ENCODE results near the gene TEKT5. TPM values are rescaled to one million over a fixed set of nuclear protein-coding genes. Genes with fewer than 3 reads are reported as not detected.

The TEKT5 gene
- total RNA-seq, 1 experiment from 2014 or later: not detected

DNA sequence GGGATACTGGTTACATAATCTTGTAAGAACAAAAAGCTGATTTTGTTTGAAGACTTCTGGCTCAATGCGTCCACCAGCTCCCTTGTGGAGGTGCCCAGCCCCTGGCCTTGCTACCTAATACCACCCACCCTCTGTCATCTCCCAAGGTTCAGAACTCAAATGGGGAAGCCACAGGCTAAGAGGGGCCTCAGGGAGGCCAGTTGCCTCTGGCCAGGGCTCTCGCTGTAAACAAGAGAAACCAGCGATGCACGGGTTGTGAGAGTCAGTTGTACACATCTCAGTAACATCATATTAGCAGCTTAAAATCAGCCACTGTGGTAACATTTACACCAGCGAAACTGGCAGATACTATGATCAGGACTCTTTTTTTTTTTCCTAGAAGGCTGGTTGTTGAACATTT lies 6.0 kb downstream of the TEKT5 start:
- H3K36me3 ChIP-seq (ENCODE audit: low read depth): no peaks in the 10 kb centered on the region
- H3F3A ChIP-seq (ENCODE audit: insufficient read depth, low read depth): no peaks in the 10 kb centered on the region
- no peak overlapping the region; the same call in 1 of the 2 replicates for H3K27ac ChIP-seq
- POLR2A ChIA-PET (ENCODE audit: unreplicated experiment): interaction anchor here (0.7 kb wide), 1 partner anchor 55 kb away, joined by 4 read pairs; the partner anchor contains the start of gene NUBP1
- TF ChIP-seq EZH2 (IDR thresholded peaks at IDR 0.05; ENCODE audit: low read depth): no peak
- TF ChIP-seq, protein P1, sequence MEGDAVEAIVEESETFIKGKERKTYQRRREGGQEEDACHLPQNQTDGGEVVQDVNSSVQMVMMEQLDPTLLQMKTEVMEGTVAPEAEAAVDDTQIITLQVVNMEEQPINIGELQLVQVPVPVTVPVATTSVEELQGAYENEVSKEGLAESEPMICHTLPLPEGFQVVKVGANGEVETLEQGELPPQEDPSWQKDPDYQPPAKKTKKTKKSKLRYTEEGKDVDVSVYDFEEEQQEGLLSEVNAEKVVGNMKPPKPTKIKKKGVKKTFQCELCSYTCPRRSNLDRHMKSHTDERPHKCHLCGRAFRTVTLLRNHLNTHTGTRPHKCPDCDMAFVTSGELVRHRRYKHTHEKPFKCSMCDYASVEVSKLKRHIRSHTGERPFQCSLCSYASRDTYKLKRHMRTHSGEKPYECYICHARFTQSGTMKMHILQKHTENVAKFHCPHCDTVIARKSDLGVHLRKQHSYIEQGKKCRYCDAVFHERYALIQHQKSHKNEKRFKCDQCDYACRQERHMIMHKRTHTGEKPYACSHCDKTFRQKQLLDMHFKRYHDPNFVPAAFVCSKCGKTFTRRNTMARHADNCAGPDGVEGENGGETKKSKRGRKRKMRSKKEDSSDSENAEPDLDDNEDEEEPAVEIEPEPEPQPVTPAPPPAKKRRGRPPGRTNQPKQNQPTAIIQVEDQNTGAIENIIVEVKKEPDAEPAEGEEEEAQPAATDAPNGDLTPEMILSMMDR (conservative IDR thresholded peaks at IDR 0.05): no peak
- intact Hi-C loops (cut with micrococcal nuclease; ENCODE audit: unreplicated experiment): no loop called here
- no peaks in the 10 kb centered on the region for H3K27me3 ChIP-seq (ENCODE audit: insufficient read depth, low read depth)
- DNase-seq: no peak
- H3K9me3 ChIP-seq (ENCODE audit: insufficient read depth, low read depth): no peaks in the 10 kb centered on the region
- H3K4me3 ChIP-seq: peak overlapping the region; percentile 30; the same call in 1 of the 2 replicates
- CTCF ChIA-PET: interaction anchor here (0.6 to 0.8 kb wide), 7 partner anchors 20 to 1734 kb away, joined by 3 to 19 read pairs (median 6); no protein-coding TSS in a partner anchor
- BruUV-seq (replicated peaks): no TSS peak
- peak overlapping the region; percentile 76 for H3K4me2 ChIP-seq
- no peaks in the 10 kb centered on the region for H4K20me1 ChIP-seq (ENCODE audit: insufficient read depth)
- no peaks in the 10 kb centered on the region for H3K79me2 ChIP-seq (ENCODE audit: low read depth)
- H2AFZ ChIP-seq: 0 out of 2 replicates have a peak overlapping the region, but pooled peaks have one; percentile 41
- no peaks in the 10 kb centered on the region for H3K9me2 ChIP-seq (ENCODE audit: insufficient read depth)
- H3K4me1 ChIP-seq (replicated peaks; ENCODE audit: insufficient read depth): peaks cover 27% of the 10 kb centered on the region

DNA sequence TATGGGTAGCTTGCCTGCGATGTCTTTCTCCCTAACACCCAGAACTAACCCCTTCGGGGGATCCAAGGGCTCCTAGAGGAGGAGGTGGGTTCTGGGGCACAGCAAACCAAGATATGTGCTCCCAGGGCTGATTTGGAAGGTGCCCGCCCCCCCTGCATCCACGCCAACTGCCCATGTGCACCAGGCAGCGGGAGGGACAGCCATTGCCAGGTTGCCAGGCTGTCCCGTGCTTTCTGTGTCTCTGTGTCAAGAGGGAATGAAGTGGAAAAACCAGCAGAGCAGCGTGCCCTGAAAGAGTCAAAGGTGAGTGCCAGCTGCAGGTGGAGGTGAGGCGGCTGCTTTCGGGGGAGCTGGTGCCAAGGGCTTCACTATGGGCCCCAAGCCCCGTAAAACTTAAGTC lies 6.4 kb downstream of the TEKT5 start:
- intact Hi-C loops (cut with micrococcal nuclease; ENCODE audit: unreplicated experiment): no loop called here
- no peak for TF ChIP-seq EZH2 (IDR thresholded peaks at IDR 0.05; ENCODE audit: low read depth)
- TF ChIP-seq, protein P1 (conservative IDR thresholded peaks at IDR 0.05): no peak
- H3K4me1 ChIP-seq (replicated peaks; ENCODE audit: insufficient read depth): peaks cover 27% of the 10 kb centered on the region
- DNase-seq: peak; percentile 61 to 64
- H3K79me2 ChIP-seq (ENCODE audit: low read depth): no peaks in the 10 kb centered on the region
- H2AFZ ChIP-seq: peak overlapping the region; percentile 72
- no peaks in the 10 kb centered on the region for H3K27me3 ChIP-seq (ENCODE audit: insufficient read depth, low read depth)
- H3K4me2 ChIP-seq: peak overlapping the region; percentile 76
- no peaks in the 10 kb centered on the region for H3K9me2 ChIP-seq (ENCODE audit: insufficient read depth)
- BruUV-seq (replicated peaks): no TSS peak
- no peaks in the 10 kb centered on the region for H3F3A ChIP-seq (ENCODE audit: insufficient read depth, low read depth)
- no peaks in the 10 kb centered on the region for H4K20me1 ChIP-seq (ENCODE audit: insufficient read depth)
- ChIA-PET CTCF (interaction anchor here (0.6 kb wide), 2 partner anchors 46 to 1733 kb away, joined by 3 to 4 read pairs; no protein-coding TSS in a partner anchor), POLR2A (ENCODE audit: unreplicated experiment) (interaction anchor here (0.7 kb wide), 1 partner anchor 56 kb away, joined by 4 read pairs; the partner anchor contains the start of gene NUBP1)
- H3K36me3 ChIP-seq (ENCODE audit: low read depth): no peaks in the 10 kb centered on the region
- H3K9me3 ChIP-seq (ENCODE audit: insufficient read depth, low read depth): no peaks in the 10 kb centered on the region
- H3K27ac ChIP-seq: no peak overlapping the region
- H3K4me3 ChIP-seq: peak overlapping the region; percentile 30; the same call in 1 of the 2 replicates

DNA sequence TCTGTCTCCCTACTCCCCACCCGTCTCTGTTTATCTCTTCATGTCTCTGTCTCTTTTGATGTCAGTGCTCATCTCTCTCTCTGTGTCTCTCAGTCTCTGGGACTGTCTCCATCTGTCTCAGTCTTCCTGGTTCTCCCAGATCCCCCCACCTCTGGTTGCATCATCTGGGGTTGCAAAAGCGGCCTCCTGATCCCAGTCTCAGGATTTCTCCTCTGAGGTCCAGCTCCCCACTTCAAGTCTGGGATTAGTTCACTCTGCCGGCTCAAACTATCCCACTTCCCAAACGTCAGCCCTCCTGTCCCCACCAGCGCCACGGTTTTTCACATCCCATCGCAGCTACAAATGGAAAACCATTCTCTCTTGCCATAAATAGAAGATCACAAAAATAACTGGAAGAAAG lies 9.0 kb downstream of the TEKT5 start:
- intact Hi-C loops (cut with micrococcal nuclease; ENCODE audit: unreplicated experiment): no loop called here
- POLR2A ChIA-PET (ENCODE audit: unreplicated experiment): no interaction called here
- CTCF ChIA-PET: no interaction called here

More for the DNA sequence above, 9.0 kb downstream of the TEKT5 start:
- Histone ChIP-seq H3F3A (ENCODE audit: insufficient read depth, low read depth) (no peaks in the 10 kb centered on the region), H3K9me3 (ENCODE audit: insufficient read depth, low read depth) (no peaks in the 10 kb centered on the region), H3K27me3 (ENCODE audit: insufficient read depth, low read depth) (no peaks in the 10 kb centered on the region), H4K20me1 (ENCODE audit: insufficient read depth) (no peaks in the 10 kb centered on the region), H3K27ac (no peak overlapping the region), H3K4me1 (replicated peaks; ENCODE audit: insufficient read depth) (peaks cover 27% of the 10 kb centered on the region), H3K36me3 (ENCODE audit: low read depth) (no peaks in the 10 kb centered on the region), H3K4me3 (no peak overlapping the region), H2AFZ (no peak overlapping the region), H3K4me2 (no peak overlapping the region), H3K79me2 (ENCODE audit: low read depth) (no peaks in the 10 kb centered on the region), H3K9me2 (ENCODE audit: insufficient read depth) (no peaks in the 10 kb centered on the region)
- DNase-seq: no peak
- TF ChIP-seq, protein P1 (conservative IDR thresholded peaks at IDR 0.05): no peak
- no peak for TF ChIP-seq EZH2 (IDR thresholded peaks at IDR 0.05; ENCODE audit: low read depth)
- no TSS peak for BruUV-seq (replicated peaks)

Measured in PC-9 (cell line).